Measurements from ENCODE around the gene NOL9. TPM values are rescaled to one million over a fixed set of nuclear protein-coding genes. Genes with fewer than 3 reads are reported as not detected.
"Not testable (repeated sequence)": the region's sequence is repeated elsewhere in the genome, so short reads cannot be mapped to it uniquely, and the experiment has no call there.

Gene NOL9
- total RNA-seq, 1 experiment from 2014 or later = 25.5 TPM

GRCh38 chr1:6497867-6498575 lies 56.3 kb downstream of the NOL9 start:
- no peak for DNase-seq (ENCODE audit: low read depth)
- in situ Hi-C loops (cut with HindIII; ENCODE audit: low pct_unique_long_range_greater_than_20kb, low sequenced_read_pairs) = no loop called here

GRCh38 chr1:6497215-6497866 lies 57.0 kb downstream of the NOL9 start:
- peak; percentile 70 for DNase-seq (ENCODE audit: low read depth)
- in situ Hi-C loops (cut with HindIII; ENCODE audit: low pct_unique_long_range_greater_than_20kb, low sequenced_read_pairs) = no loop called here

- in situ Hi-C loops (cut with HindIII; ENCODE audit: low pct_unique_long_range_greater_than_20kb, low sequenced_read_pairs) = no loop called here
- no peak for DNase-seq (ENCODE audit: low read depth)
Observed at GRCh38 chr1:6496890-6497214, 57.5 kb downstream of the NOL9 start.

GRCh38 chr1:6496365-6496721 lies 58.0 kb downstream of the NOL9 start:
- DNase-seq (ENCODE audit: low read depth) = no peak
- in situ Hi-C loops (cut with HindIII; ENCODE audit: low pct_unique_long_range_greater_than_20kb, low sequenced_read_pairs) = no loop called here

GRCh38 chr1:6495540-6496364 lies 58.6 kb downstream of the NOL9 start:
- DNase-seq (ENCODE audit: low read depth) = no peak
- in situ Hi-C loops (cut with HindIII; ENCODE audit: low pct_unique_long_range_greater_than_20kb, low sequenced_read_pairs) = no loop called here

GRCh38 chr1:6495041-6495441 lies 59.3 kb downstream of the NOL9 start:
- in situ Hi-C loops (cut with HindIII; ENCODE audit: low pct_unique_long_range_greater_than_20kb, low sequenced_read_pairs) = no loop called here
- no peak for DNase-seq (ENCODE audit: low read depth)

GRCh38 chr1:6494627-6495026 lies 59.7 kb downstream of the NOL9 start:
- in situ Hi-C loops (cut with HindIII; ENCODE audit: low pct_unique_long_range_greater_than_20kb, low sequenced_read_pairs) = no loop called here
- DNase-seq (ENCODE audit: low read depth) = no peak

- in situ Hi-C loops (cut with HindIII; ENCODE audit: low pct_unique_long_range_greater_than_20kb, low sequenced_read_pairs); DNase-seq (ENCODE audit: low read depth): not testable (repeated sequence)
Observed at GRCh38 chr1:6493834-6494223, 60.5 kb downstream of the NOL9 start.

- no peak for DNase-seq (ENCODE audit: low read depth)
- in situ Hi-C loops (cut with HindIII; ENCODE audit: low pct_unique_long_range_greater_than_20kb, low sequenced_read_pairs) = no loop called here
Observed at GRCh38 chr1:6491966-6492365, 62.3 kb downstream of the NOL9 start.

GRCh38 chr1:6491480-6491962 lies 62.8 kb downstream of the NOL9 start, which contains the start of gene PLEKHG5:
Gene PLEKHG5, minus strand, starts transcription at chr1:6491667. Its CDS starts 14,096 bp downstream, at chr1:6477571.
- peak; percentile 85 for DNase-seq (ENCODE audit: low read depth)
- in situ Hi-C loops (cut with HindIII; ENCODE audit: low pct_unique_long_range_greater_than_20kb, low sequenced_read_pairs) = no loop called here

GRCh38 chr1:6491081-6491449 lies 63.2 kb downstream of the NOL9 start:
- in situ Hi-C loops (cut with HindIII; ENCODE audit: low pct_unique_long_range_greater_than_20kb, low sequenced_read_pairs) = no loop called here
- DNase-seq (ENCODE audit: low read depth) = peak; percentile 49

GRCh38 chr1:6490181-6491080 lies 63.9 kb downstream of the NOL9 start:
- in situ Hi-C loops (cut with HindIII; ENCODE audit: low pct_unique_long_range_greater_than_20kb, low sequenced_read_pairs) = no loop called here
- DNase-seq (ENCODE audit: low read depth) = peak; percentile 74

GRCh38 chr1:6489799-6490180 lies 64.5 kb downstream of the NOL9 start:
- peak; percentile 64 for DNase-seq (ENCODE audit: low read depth)
- in situ Hi-C loops (cut with HindIII; ENCODE audit: low pct_unique_long_range_greater_than_20kb, low sequenced_read_pairs) = no loop called here

- in situ Hi-C loops (cut with HindIII; ENCODE audit: low pct_unique_long_range_greater_than_20kb, low sequenced_read_pairs) = no loop called here
Observed at GRCh38 chr1:6489383-6489765, 64.9 kb downstream of the NOL9 start.

GRCh38 chr1:6488602-6489382 lies 65.5 kb downstream of the NOL9 start:
- in situ Hi-C loops (cut with HindIII; ENCODE audit: low pct_unique_long_range_greater_than_20kb, low sequenced_read_pairs) = no loop called here
- peak; percentile 61 for DNase-seq (ENCODE audit: low read depth)

More at GRCh38 chr1:6489383-6489765, 64.9 kb downstream of the NOL9 start:
- DNase-seq (ENCODE audit: low read depth) = no peak

- in situ Hi-C loops (cut with HindIII; ENCODE audit: low pct_unique_long_range_greater_than_20kb, low sequenced_read_pairs) = no loop called here
- DNase-seq (ENCODE audit: low read depth) = no peak
Observed at GRCh38 chr1:6487804-6488484, 66.4 kb downstream of the NOL9 start.

GRCh38 chr1:6486433-6487011 lies 67.8 kb downstream of the NOL9 start:
- peak; percentile 27 for DNase-seq (ENCODE audit: low read depth)

More at GRCh38 chr1:6486433-6487011, 67.8 kb downstream of the NOL9 start:
- in situ Hi-C loops (cut with HindIII; ENCODE audit: low pct_unique_long_range_greater_than_20kb, low sequenced_read_pairs) = no loop called here

Data from Caki2 (cell line).